ENCODE measurements around the gene TGFB2. TPM values are rescaled to one million over a fixed set of nuclear protein-coding genes. Genes with fewer than 3 reads are reported as not detected.

TGFB2 gene
- total and polyA plus RNA-seq, 2 donors (not counting 3 experiments of a cell fraction or from before 2014, with no cell fraction given), result 21.2 to 43.5 TPM

GRCh38 chr1:218474128-218474527 lies 129.0 kb downstream of the TGFB2 start:
- TSS peak; percentile 8 for BruUV-seq (replicated peaks)
- no peaks in the 10 kb centered on the region for H3K9me1 ChIP-seq (replicated peaks; ENCODE audit: control insufficient read depth, extremely low read depth, insufficient read depth, low read length)
- no peaks in the 10 kb centered on the region for H3K27me3 ChIP-seq (ENCODE audit: control insufficient read depth in 2 of 2, insufficient read depth in 2 of 2, low read length in 2 of 2)
- no peaks in the 10 kb centered on the region for H3K36me3 ChIP-seq (ENCODE audit: control insufficient read depth in 2 of 2, extremely low read depth in 1 of 2, insufficient read depth in 2 of 2, low read length in 2 of 2)
- FAIRE-seq (no peak), DNase-seq (ENCODE audit: low read depth, low spot score) (peak; percentile 19)
- no peak for TF ChIP-seq MYC (IDR thresholded peaks at IDR 0.05; ENCODE audit: low read depth, low read length)
- TF ChIP-seq POLR2AphosphoS5 (IDR thresholded peaks at IDR 0.05; ENCODE audit: insufficient read depth, low read depth, low read length), result no peak
- no peak for TF ChIP-seq MAX (IDR thresholded peaks at IDR 0.05; ENCODE audit: insufficient read depth, insufficient read length)
- TF ChIP-seq JUN (IDR thresholded peaks at IDR 0.05; ENCODE audit: borderline replicate concordance, insufficient read depth, insufficient read length, low read depth), result no peak
- no peak for TF ChIP-seq EZH2 (IDR thresholded peaks at IDR 0.05; ENCODE audit: borderline replicate concordance, low read depth, low read length, severe bottlenecking)
- TF ChIP-seq GATA2 (IDR thresholded peaks at IDR 0.05; ENCODE audit: insufficient read depth, insufficient read length, low read depth, low read length), result no peak
- no peak for TF ChIP-seq POLR2A (IDR thresholded peaks at IDR 0.05; ENCODE audit: low read depth, low read length)
- TF ChIP-seq CTCF (IDR thresholded peaks at IDR 0.05; ENCODE audit: extremely low read depth in 1 of 2, insufficient read depth in 1 of 2, low read depth in 1 of 2, low read length in 2 of 2), result no peak
- TF ChIP-seq FOS (IDR thresholded peaks at IDR 0.05; ENCODE audit: borderline replicate concordance, insufficient read depth, low read length), result no peak
- no peaks in the 10 kb centered on the region for H4K20me1 ChIP-seq (replicated peaks; ENCODE audit: control insufficient read depth, extremely low read depth, insufficient read depth, low read length)
- no peak overlapping the region for H3K9ac ChIP-seq (replicated peaks; ENCODE audit: extremely low read depth, insufficient read depth, low read length)
- dilution Hi-C loops (cut with MboI; ENCODE audit: extremely low pct_ligation_motif_present, low sequenced_read_pairs), result no loop called here
- no peaks in the 10 kb centered on the region for H3K79me2 ChIP-seq (ENCODE audit: control insufficient read depth, insufficient read depth, low read length)
- H3K9me3 ChIP-seq (replicated peaks; ENCODE audit: control insufficient read depth, insufficient read depth, low read length), result no peaks in the 10 kb centered on the region
- ChIA-PET POLR2A (no interaction called here), CTCF (no interaction called here)
- no peak overlapping the region for H3K4me3 ChIP-seq (replicated peaks in 1 of 3; ENCODE audit: insufficient read depth in 1 of 3, low read depth in 1 of 3, low read length in 3 of 3)
- peak overlapping the region; percentile 24 for H3K4me2 ChIP-seq (ENCODE audit: insufficient read depth, low read length)
- peak overlapping the region; percentile 52 for H3K27ac ChIP-seq (ENCODE audit: insufficient read depth, low read depth, low read length)
- no peak overlapping the region for H2AFZ ChIP-seq (ENCODE audit: low read depth, low read length)
- H3K4me1 ChIP-seq (ENCODE audit: control insufficient read depth, extremely low read depth, insufficient read depth, low read length), result peaks cover 25% of the 10 kb centered on the region
- intact Hi-C loops (cut with micrococcal nuclease), result no loop called here
